HCT116 (cell line): ENCODE measurements around the gene DHH.
"Not testable (repeated sequence)": the region's sequence is repeated elsewhere in the genome, so short reads cannot be mapped to it uniquely, and the experiment has no call there.

ENCODE experiments used
- CTCF ChIP-seq, 3 experiments: fragments of 200-600 bp in 1 of 3; sonication (generic) in 1 of 3; IDR thresholded peaks in 2 of 3; conservative IDR thresholded peaks in 1 of 3; 2 replicates each; pipeline ENCODE4 v1.5.1; 2012 to 2017; ENCODE audit warnings: low read depth in 2 of 3, low read length in 2 of 3, antibody characterized with exemption in 1 of 3, borderline replicate concordance in 1 of 3, control low read depth in 1 of 3, mild to moderate bottlenecking in 1 of 3, mixed read lengths in 1 of 3, mixed run types in 1 of 3, moderate library complexity in 1 of 3; ENCODE audit not compliant: insufficient read depth in 1 of 3
- EZH2 ChIP-seq: fragments of 200-600 bp; sonication (generic); IDR thresholded peaks from 2 replicates; pipeline ENCODE4 v1.6.1; 2017; ENCODE audit warnings: antibody characterized with exemption, mixed run types
- EZH2phosphoT487 ChIP-seq: fragments of 200-600 bp; IDR thresholded peaks from 2 replicates; pipeline ENCODE4 v1.6.1; 2018; ENCODE audit warnings: antibody characterized with exemption, borderline replicate concordance
- POLR2A ChIP-seq: IDR thresholded peaks from 2 replicates; pipeline ENCODE4 v1.7.0; 2011; ENCODE audit warnings: borderline replicate concordance; ENCODE audit not compliant: insufficient read depth, insufficient read length; ENCODE audit errors: extremely low read depth

- TF ChIP-seq EZH2phosphoT487; EZH2; CTCF (IDR thresholded peaks at IDR 0.05 in 2 of 3, conservative IDR thresholded peaks at IDR 0.05 in 1 of 3; ENCODE audit: borderline replicate concordance in 1 of 3, insufficient read depth in 1 of 3, low read depth in 2 of 3, low read length in 2 of 3); POLR2A: not testable (repeated sequence)
Observed at GRCh38 chr12:49136997-49137396, 42.4 kb upstream of the DHH start.
